Measurements from ENCODE around the gene WDFY1. TPM values are rescaled to one million over a fixed set of nuclear protein-coding genes. Genes with fewer than 3 reads are reported as not detected.
A peak's percentile ranks its signal among the peaks of the same experiment; 100 is the strongest.

The WDFY1 gene
- total RNA-seq, 6 experiments from 2014 or later, result 35.2 to 50.4 (median 44.7) TPM

DNA sequence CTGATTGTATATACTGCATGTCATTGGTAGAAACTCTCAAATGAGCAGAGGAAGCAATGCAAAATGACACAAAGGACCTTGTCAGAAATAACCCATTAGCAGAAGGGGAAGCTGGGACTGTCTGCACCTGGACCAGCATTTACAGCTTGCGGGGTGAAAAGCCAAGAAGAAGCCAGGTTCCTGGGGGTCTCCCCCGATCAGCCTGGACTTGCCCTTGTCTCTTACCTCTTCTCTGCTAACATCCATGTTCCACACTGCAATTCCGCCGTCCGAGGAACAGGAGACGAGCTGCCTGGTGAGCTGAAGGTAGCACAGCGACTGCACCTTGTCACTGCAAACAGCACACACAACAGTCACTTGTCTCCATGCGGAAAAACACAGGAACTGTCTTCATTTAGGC, 51.1 kb downstream of the WDFY1 start:
- H3K4me3 Mint-ChIP-seq, result no peak overlapping the region
- H3K27ac Mint-ChIP-seq, result no peak overlapping the region
- H3K4me1 Mint-ChIP-seq (ENCODE audit: low read depth), result peaks cover 29% of the 10 kb centered on the region
- TF ChIP-seq, protein P1, sequence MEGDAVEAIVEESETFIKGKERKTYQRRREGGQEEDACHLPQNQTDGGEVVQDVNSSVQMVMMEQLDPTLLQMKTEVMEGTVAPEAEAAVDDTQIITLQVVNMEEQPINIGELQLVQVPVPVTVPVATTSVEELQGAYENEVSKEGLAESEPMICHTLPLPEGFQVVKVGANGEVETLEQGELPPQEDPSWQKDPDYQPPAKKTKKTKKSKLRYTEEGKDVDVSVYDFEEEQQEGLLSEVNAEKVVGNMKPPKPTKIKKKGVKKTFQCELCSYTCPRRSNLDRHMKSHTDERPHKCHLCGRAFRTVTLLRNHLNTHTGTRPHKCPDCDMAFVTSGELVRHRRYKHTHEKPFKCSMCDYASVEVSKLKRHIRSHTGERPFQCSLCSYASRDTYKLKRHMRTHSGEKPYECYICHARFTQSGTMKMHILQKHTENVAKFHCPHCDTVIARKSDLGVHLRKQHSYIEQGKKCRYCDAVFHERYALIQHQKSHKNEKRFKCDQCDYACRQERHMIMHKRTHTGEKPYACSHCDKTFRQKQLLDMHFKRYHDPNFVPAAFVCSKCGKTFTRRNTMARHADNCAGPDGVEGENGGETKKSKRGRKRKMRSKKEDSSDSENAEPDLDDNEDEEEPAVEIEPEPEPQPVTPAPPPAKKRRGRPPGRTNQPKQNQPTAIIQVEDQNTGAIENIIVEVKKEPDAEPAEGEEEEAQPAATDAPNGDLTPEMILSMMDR (IDR thresholded peaks at IDR 0.05), result no peak
- H3K36me3 Mint-ChIP-seq (ENCODE audit: low read depth), result peaks cover 48% of the 10 kb centered on the region
- DNase-seq, result no peak
- peaks cover 2% of the 10 kb centered on the region for H3K27me3 Mint-ChIP-seq (ENCODE audit: insufficient read depth)
- H3K9me3 Mint-ChIP-seq, result no peaks in the 10 kb centered on the region

GRCh38 chr2:223890721-223891120, 54.4 kb downstream of the WDFY1 start:
- no peak for DNase-seq
- Mint-ChIP-seq H3K27ac (no peak overlapping the region), H3K27me3 (ENCODE audit: insufficient read depth) (peaks cover 3% of the 10 kb centered on the region), H3K4me3 (no peak overlapping the region), H3K9me3 (no peaks in the 10 kb centered on the region), H3K36me3 (ENCODE audit: low read depth) (peaks cover 35% of the 10 kb centered on the region), H3K4me1 (ENCODE audit: low read depth) (peaks cover 22% of the 10 kb centered on the region)
- TF ChIP-seq, protein P1 (IDR thresholded peaks at IDR 0.05), result no peak

DNA sequence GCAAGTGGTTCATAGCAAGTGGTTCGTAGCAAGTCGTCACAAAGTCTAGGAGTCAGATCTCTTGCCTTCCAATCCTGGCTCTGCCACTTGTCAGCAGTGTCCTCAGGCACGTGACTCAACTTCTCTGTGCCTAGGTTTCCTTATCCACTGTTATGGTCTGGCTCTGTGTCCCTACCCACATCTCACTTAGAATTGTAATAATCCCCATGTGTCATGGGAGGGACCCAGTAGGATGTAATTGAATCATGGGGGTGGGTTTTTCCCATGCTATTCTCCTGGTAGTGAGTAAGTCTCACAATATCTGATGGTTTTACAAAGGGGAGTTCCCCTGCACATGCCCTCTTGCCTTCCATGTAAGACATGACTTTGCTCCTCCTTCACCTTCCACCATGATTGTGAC, 55.9 kb downstream of the WDFY1 start:
- Mint-ChIP-seq H3K4me3 (no peak overlapping the region), H3K36me3 (ENCODE audit: low read depth) (peaks cover 32% of the 10 kb centered on the region), H3K4me1 (ENCODE audit: low read depth) (peaks cover 31% of the 10 kb centered on the region), H3K27ac (no peak overlapping the region), H3K27me3 (ENCODE audit: insufficient read depth) (peaks cover 4% of the 10 kb centered on the region), H3K9me3 (no peaks in the 10 kb centered on the region)
- TF ChIP-seq, protein P1 (IDR thresholded peaks at IDR 0.05), result no peak
- DNase-seq, result no peak

DNA sequence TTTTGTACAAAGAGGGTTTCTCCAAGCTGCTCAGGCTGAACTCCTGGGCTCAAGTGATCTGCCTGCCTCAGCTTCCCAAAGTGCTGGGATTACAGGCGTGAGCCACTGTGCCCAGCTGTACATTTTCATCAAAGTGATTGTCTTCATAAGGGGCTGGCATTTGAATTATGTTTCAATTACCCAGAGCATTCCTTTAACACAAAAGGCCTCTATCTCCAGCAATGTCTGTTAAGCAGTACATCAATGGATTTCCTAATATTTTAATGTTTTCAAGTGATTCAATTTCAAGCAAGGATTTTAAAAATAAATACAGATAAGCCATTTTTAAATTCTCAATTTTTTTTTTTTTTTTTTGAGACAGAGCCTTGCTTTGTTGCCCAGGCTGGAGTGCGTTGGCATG, 56.9 kb downstream of the WDFY1 start:
- Mint-ChIP-seq H3K9me3 (no peaks in the 10 kb centered on the region), H3K27ac (peak overlapping the region; percentile 38; the same call in 1 of the 2 replicates), H3K4me1 (ENCODE audit: low read depth) (peaks cover 34% of the 10 kb centered on the region), H3K27me3 (ENCODE audit: insufficient read depth) (peaks cover 4% of the 10 kb centered on the region; the same call in 1 of the 2 replicates), H3K36me3 (ENCODE audit: low read depth) (peaks cover 32% of the 10 kb centered on the region), H3K4me3 (no peak overlapping the region)
- TF ChIP-seq, protein P1 (IDR thresholded peaks at IDR 0.05), result no peak
- no peak for DNase-seq

GRCh38 chr2:223887127-223887526, 58.0 kb downstream of the WDFY1 start:
- no peak for DNase-seq
- H3K36me3 Mint-ChIP-seq (ENCODE audit: low read depth), result peaks cover 24% of the 10 kb centered on the region
- no peaks in the 10 kb centered on the region for H3K9me3 Mint-ChIP-seq
- H3K27ac Mint-ChIP-seq, result peak overlapping the region; percentile 34; the same call in 1 of the 2 replicates
- TF ChIP-seq, protein P1 (IDR thresholded peaks at IDR 0.05), result no peak
- no peak overlapping the region for H3K4me3 Mint-ChIP-seq
- H3K27me3 Mint-ChIP-seq (ENCODE audit: insufficient read depth), result peaks cover 4% of the 10 kb centered on the region; the same call in 1 of the 2 replicates
- peaks cover 34% of the 10 kb centered on the region for H3K4me1 Mint-ChIP-seq (ENCODE audit: low read depth)

DNA sequence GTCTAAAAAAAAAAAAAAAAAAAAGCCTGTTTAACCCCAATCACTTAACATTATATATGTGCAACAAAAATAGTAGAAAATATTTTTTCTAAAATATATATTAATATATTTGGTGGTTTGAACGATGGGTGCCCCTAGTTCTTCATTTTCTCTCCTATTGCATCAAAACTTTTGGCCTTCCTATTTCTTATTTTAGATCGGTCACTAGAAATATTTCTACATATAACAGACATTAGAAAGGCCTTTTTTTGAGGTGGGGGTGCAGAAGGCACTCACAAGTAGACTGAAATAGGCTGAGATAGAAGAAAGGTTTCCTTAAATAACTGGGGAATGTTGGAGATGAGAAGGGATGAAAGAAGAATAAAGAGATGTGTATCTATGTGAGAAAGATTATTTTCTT, 58.4 kb downstream of the WDFY1 start:
- TF ChIP-seq, protein P1 (IDR thresholded peaks at IDR 0.05), result no peak
- Mint-ChIP-seq H3K27me3 (ENCODE audit: insufficient read depth) (peaks cover 4% of the 10 kb centered on the region; the same call in 1 of the 2 replicates), H3K9me3 (no peaks in the 10 kb centered on the region), H3K27ac (peak overlapping the region; percentile 34; the same call in 1 of the 2 replicates), H3K4me1 (ENCODE audit: low read depth) (peaks cover 34% of the 10 kb centered on the region), H3K36me3 (ENCODE audit: low read depth) (peaks cover 26% of the 10 kb centered on the region), H3K4me3 (no peak overlapping the region)
- no peak for DNase-seq

Measured in HFFc6 (cell line).